Effector memory CD4-positive, alpha-beta T cell (primary cell): ENCODE results near the gene SFT2D1.

Source experiments
- DNase-seq, 3 donors: peaks; one replicate each; pipeline ENCODE4 v3.0.0-alpha.2; 2020
- H3K27ac ChIP-seq: 2 replicates; pipeline ENCODE4 v1.7.0; 2013; ENCODE audit warnings: mild to moderate bottlenecking, low read length, moderate library complexity; ENCODE audit not compliant: insufficient read depth, poor library complexity, severe bottlenecking
- H3K27me3 ChIP-seq: replicated peaks from 2 replicates; pipeline ENCODE4 v1.7.0; 2013; ENCODE audit warnings: mild to moderate bottlenecking, low read length; ENCODE audit not compliant: insufficient read depth, control insufficient read depth, poor library complexity, severe bottlenecking
- H3K36me3 ChIP-seq: 2 replicates; pipeline ENCODE4 v1.7.0; 2013; ENCODE audit warnings: mild to moderate bottlenecking, low read length, moderate library complexity; ENCODE audit not compliant: control insufficient read depth, insufficient read depth
- H3K4me1 ChIP-seq: 2 replicates; pipeline ENCODE4 v1.7.0; 2013; ENCODE audit warnings: low read length, mild to moderate bottlenecking; ENCODE audit not compliant: control insufficient read depth, insufficient read depth, poor library complexity, severe bottlenecking
- H3K4me3 ChIP-seq: 2 replicates; pipeline ENCODE4 v1.7.0; 2013; ENCODE audit warnings: low read length, low read depth, mild to moderate bottlenecking; ENCODE audit not compliant: insufficient read depth, poor library complexity, severe bottlenecking
- H3K9me3 ChIP-seq: 2 replicates; pipeline ENCODE4 v1.7.0; 2013; ENCODE audit warnings: mild to moderate bottlenecking, low read length, moderate library complexity; ENCODE audit not compliant: control insufficient read depth

The SFT2D1 gene

GRCh38 chr6:166338854-166339253 lies 3.5 kb downstream of the SFT2D1 start:
- H3K9me3 ChIP-seq, result no peaks in the 10 kb centered on the region
- no peak overlapping the region for H3K27ac ChIP-seq
- H3K27me3 ChIP-seq, result no peaks in the 10 kb centered on the region
- no peak overlapping the region for H3K4me3 ChIP-seq
- peaks cover 13% of the 10 kb centered on the region for H3K4me1 ChIP-seq
- peaks cover 7% of the 10 kb centered on the region for H3K36me3 ChIP-seq
- no peak for DNase-seq

- no peaks in the 10 kb centered on the region for H3K9me3 ChIP-seq
- no peaks in the 10 kb centered on the region for H3K27me3 ChIP-seq
- H3K36me3 ChIP-seq, result peaks cover 7% of the 10 kb centered on the region
- H3K27ac ChIP-seq, result no peak overlapping the region
- no peak overlapping the region for H3K4me3 ChIP-seq
- H3K4me1 ChIP-seq, result peaks cover 25% of the 10 kb centered on the region
- no peak for DNase-seq
Observed at GRCh38 chr6:166336847-166337246, 5.5 kb downstream of the SFT2D1 start.

- H3K27ac ChIP-seq, result no peak overlapping the region
- H3K27me3 ChIP-seq, result no peaks in the 10 kb centered on the region
- peaks cover 7% of the 10 kb centered on the region for H3K36me3 ChIP-seq
- no peaks in the 10 kb centered on the region for H3K9me3 ChIP-seq
- no peak overlapping the region for H3K4me3 ChIP-seq
- no peak for DNase-seq
- H3K4me1 ChIP-seq, result peaks cover 25% of the 10 kb centered on the region
Observed at GRCh38 chr6:166335378-166336302, 6.7 kb downstream of the SFT2D1 start.

- H3K27me3 ChIP-seq, result no peaks in the 10 kb centered on the region
- H3K27ac ChIP-seq, result no peak overlapping the region
- DNase-seq, result no peak
- H3K4me1 ChIP-seq, result peaks cover 25% of the 10 kb centered on the region
- no peak overlapping the region for H3K4me3 ChIP-seq
- H3K36me3 ChIP-seq, result peaks cover 7% of the 10 kb centered on the region
- H3K9me3 ChIP-seq, result no peaks in the 10 kb centered on the region
Observed at GRCh38 chr6:166334878-166335277, 7.5 kb downstream of the SFT2D1 start.

- Histone ChIP-seq H3K4me3 (no peak overlapping the region), H3K27ac (no peak overlapping the region), H3K27me3 (no peaks in the 10 kb centered on the region), H3K36me3 (peaks cover 13% of the 10 kb centered on the region), H3K9me3 (no peaks in the 10 kb centered on the region), H3K4me1 (peaks cover 21% of the 10 kb centered on the region)
- peak in 2 of 3 donors; percentile 5 to 16 for DNase-seq
Observed at GRCh38 chr6:166333172-166333995, 9.0 kb downstream of the SFT2D1 start.

- Histone ChIP-seq H3K36me3 (peaks cover 14% of the 10 kb centered on the region), H3K4me3 (no peak overlapping the region), H3K4me1 (peaks cover 21% of the 10 kb centered on the region), H3K27ac (no peak overlapping the region), H3K27me3 (no peaks in the 10 kb centered on the region), H3K9me3 (no peaks in the 10 kb centered on the region)
- no peak for DNase-seq
Observed at GRCh38 chr6:166331503-166332415, 10.6 kb downstream of the SFT2D1 start.

- Histone ChIP-seq H3K9me3 (no peaks in the 10 kb centered on the region), H3K36me3 (peaks cover 22% of the 10 kb centered on the region), H3K27ac (no peak overlapping the region), H3K4me1 (peaks cover 21% of the 10 kb centered on the region), H3K27me3 (no peaks in the 10 kb centered on the region), H3K4me3 (no peak overlapping the region)
- no peak for DNase-seq
Observed at GRCh38 chr6:166330612-166331011, 11.7 kb downstream of the SFT2D1 start.

GRCh38 chr6:166325383-166326042 lies 16.8 kb downstream of the SFT2D1 start:
- no peaks in the 10 kb centered on the region for H3K9me3 ChIP-seq
- H3K27ac ChIP-seq, result no peak overlapping the region
- no peaks in the 10 kb centered on the region for H3K27me3 ChIP-seq
- H3K36me3 ChIP-seq, result peaks cover 47% of the 10 kb centered on the region
- DNase-seq, result no peak
- H3K4me3 ChIP-seq, result no peak overlapping the region
- H3K4me1 ChIP-seq, result no peaks in the 10 kb centered on the region

- H3K4me3 ChIP-seq, result no peak overlapping the region
- H3K9me3 ChIP-seq, result no peaks in the 10 kb centered on the region
- H3K27me3 ChIP-seq, result no peaks in the 10 kb centered on the region
- H3K4me1 ChIP-seq, result no peaks in the 10 kb centered on the region
- peaks cover 41% of the 10 kb centered on the region for H3K36me3 ChIP-seq
- H3K27ac ChIP-seq, result no peak overlapping the region
- no peak for DNase-seq
Observed at GRCh38 chr6:166323395-166323794, 18.9 kb downstream of the SFT2D1 start.
